Right lobe of liver (tissue), 4 donors: ENCODE results near the gene REN.

Experiments used
- CTCF ChIP-seq, 4 donors: fragments of 200-600 bp in 3 of 4; fragments of 450-650 bp in 1 of 4; IDR thresholded peaks; one replicate each; pipeline versions ENCODE4 v1.5.1 to v1.8.0; 2016 to 2022; ENCODE audit warnings: antibody characterized with exemption in 4 of 4, mild to moderate bottlenecking in 2 of 4
- POLR2A ChIP-seq: fragments of 450-650 bp; IDR thresholded peaks from one replicate; pipeline ENCODE4 v1.6.1; 2017; ENCODE audit warnings: antibody characterized with exemption, mild to moderate bottlenecking
- donor health status: DM: no; HTN: no; CAD: no.
- donor health status: DM: no; HTN: no; CAD: no.
- donor health status: DM: no; HTN: yes; CAD: no.

DNA sequence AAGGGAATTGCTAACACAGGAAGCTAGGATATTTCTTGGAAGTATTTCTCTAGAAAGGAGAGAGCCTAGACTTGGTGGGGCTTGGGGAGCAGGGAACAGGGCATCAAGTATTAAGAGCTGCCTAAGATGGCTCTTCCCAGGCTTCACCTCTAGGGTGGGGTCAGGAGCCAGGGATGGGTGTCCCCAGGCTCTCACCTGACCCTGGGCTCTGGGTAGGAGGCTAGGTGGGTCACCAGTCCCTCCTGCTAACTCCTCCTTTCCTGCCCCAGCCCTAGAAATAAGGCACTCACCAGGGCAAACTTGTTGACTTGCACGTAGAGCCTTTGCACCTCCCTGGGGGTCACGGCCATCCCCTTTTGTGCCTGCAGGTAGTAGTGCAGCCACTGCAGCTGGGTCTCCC lies 29.3 kb downstream of the REN start:
- TF ChIP-seq CTCF (IDR thresholded peaks at IDR 0.05) (no peak), POLR2A (no peak)
